Progenitor cell of endocrine pancreas (in vitro differentiated cells): ENCODE measurements around the gene OTOR. TPM values are rescaled to one million over a fixed set of nuclear protein-coding genes. Genes with fewer than 3 reads are reported as not detected.

Experiments used
- DNase-seq: peaks from one replicate; pipeline ENCODE4 v3.0.0; 2021; ENCODE audit warnings: low spot score; ENCODE audit not compliant: unreplicated experiment
- H3K27ac Mint-ChIP-seq: 2 replicates; pipeline ENCODE4 v1.8.0; 2021; ENCODE audit warnings: mild to moderate bottlenecking, moderate library complexity, mixed read lengths
- H3K27me3 Mint-ChIP-seq: 2 replicates; pipeline ENCODE4 v1.8.0; 2021; ENCODE audit warnings: mixed read lengths
- H3K36me3 Mint-ChIP-seq: 2 replicates; pipeline ENCODE4 v1.8.0; 2022; ENCODE audit warnings: mixed read lengths; ENCODE audit not compliant: insufficient read depth
- H3K4me1 Mint-ChIP-seq: 2 replicates; pipeline ENCODE4 v1.8.0; 2021; ENCODE audit warnings: low read depth, mixed read lengths
- H3K4me3 Mint-ChIP-seq: 2 replicates; pipeline ENCODE4 v1.8.0; 2021; ENCODE audit warnings: low read depth, mild to moderate bottlenecking, moderate library complexity, mixed read lengths
- H3K9me3 Mint-ChIP-seq: 2 replicates; pipeline ENCODE4 v1.8.0; 2021; ENCODE audit warnings: low read depth, mixed read lengths
- CTCF ChIP-seq: fragments of 200-600 bp; sonication (generic); IDR thresholded peaks from one replicate; pipeline ENCODE4 v1.5.0; 2021; ENCODE audit warnings: antibody characterized with exemption, mild to moderate bottlenecking; ENCODE audit not compliant: unreplicated experiment
- total RNA-seq: library from RNA; stranded (reverse); gene quantifications from 2 replicates; pipeline ENCODE4 v1.2.1, GENCODE V29; 2021

Gene OTOR
- total RNA-seq, 1 donor from 2014 or later = not detected

- no peak overlapping the region for H3K27ac Mint-ChIP-seq
- H3K4me3 Mint-ChIP-seq = no peak overlapping the region
- no peak for DNase-seq
- no peaks in the 10 kb centered on the region for H3K4me1 Mint-ChIP-seq
- TF ChIP-seq CTCF = no peak
- H3K9me3 Mint-ChIP-seq = peaks cover 17% of the 10 kb centered on the region
- peaks cover 3% of the 10 kb centered on the region for H3K27me3 Mint-ChIP-seq
- H3K36me3 Mint-ChIP-seq = no peaks in the 10 kb centered on the region
These were observed 37.1 kb downstream of the OTOR start for GRCh38 chr20:16785226-16785625.

Other genes starting within 250 kb of the OTOR start
- gene KIF16B, start 174.9 kb upstream of the OTOR start, total RNA-seq = 10.8 and 13.0 TPM in 2 replicates
- 66.0 and 67.2 TPM in 2 replicates for gene SNRPB2, start 18.3 kb upstream of the OTOR start, total RNA-seq